GM12878 (cell line): ENCODE data around the gene LANCL1. TPM values are rescaled to one million over a fixed set of nuclear protein-coding genes. Genes with fewer than 3 reads are reported as not detected.
A peak's percentile ranks its signal among the peaks of the same experiment; 100 is the strongest.

Experiments used
- ATAC-seq: fragments of 200-7000 bp; cut with Tn5 transposase; 3 replicates; pipeline ENCODE4 v1.9.1; 2020; ENCODE audit warnings: mild to moderate bottlenecking, moderate library complexity
- BruUV-seq: library from RNA; stranded (reverse); fragments of 400-500 nt; replicated peaks from 2 replicates; lab custom pipeline; 2021; lab: Mats Ljungman, UMichigan
- CTCF ChIA-PET: fragments of 300-600 bp; sonication (Branson Sonifier 250); formaldehyde crosslinking; extraction: SDS; loops from one replicate; lab custom pipeline; 2021; ENCODE audit warnings: inconsistent platforms; lab: Yijun Ruan, JAX
- POLR2A ChIA-PET: fragments of 350-600 bp; formaldehyde crosslinking; extraction: SDS; loops from one replicate; lab custom pipeline; 2021; ENCODE audit warnings: inconsistent platforms; lab: Charles Lee
- RAD21 ChIA-PET: fragments of 300-600 bp; sonication (Branson Sonifier 250); formaldehyde crosslinking; loops from one replicate; lab custom pipeline; 2023; ENCODE audit warnings: antibody characterized with exemption; ENCODE audit not compliant: unreplicated experiment; lab: Charles Lee
- SMC1A ChIA-PET: fragments of 300-600 bp; sonication (Branson Sonifier 250); formaldehyde crosslinking; loops from one replicate; lab custom pipeline; 2023; ENCODE audit not compliant: unreplicated experiment, uncharacterized antibody; lab: Charles Lee
- DNase-seq: peaks from one replicate; pipeline ENCODE4 v3.0.0-alpha.2; 2011; ENCODE audit warnings: low read depth, low spot score
- FAIRE-seq: peaks from 3 replicates; lab custom pipeline; 2011; peaks lifted over from hg19 to GRCh38; lab: Jason Lieb, UNC
- H2AFZ ChIP-seq: 2 replicates; pipeline ENCODE4 v1.6.0; 2011; ENCODE audit warnings: low read depth, low read length, control low read depth; ENCODE audit not compliant: control insufficient read depth
- H3K27ac ChIP-seq: 2 replicates; pipeline ENCODE4 v1.5.1; 2011; ENCODE audit warnings: control low read depth; ENCODE audit not compliant: control insufficient read depth, insufficient read depth
- H3K27me3 ChIP-seq, 2 experiments: replicated peaks in 1 of 2; 2 replicates each; pipeline versions ENCODE4 v1.6.0 to v1.6.1; 2011; ENCODE audit warnings: low read length in 1 of 2; ENCODE audit not compliant: control insufficient read depth in 2 of 2, insufficient read depth in 2 of 2
- H3K36me3 ChIP-seq, 2 experiments: 2 replicates each; pipeline ENCODE4 v1.5.1; 2011; ENCODE audit warnings: low read length in 1 of 2; ENCODE audit not compliant: control insufficient read depth in 2 of 2, insufficient read depth in 2 of 2
- H3K4me1 ChIP-seq: 2 replicates; pipeline ENCODE4 v1.6.1; 2011; ENCODE audit warnings: mild to moderate bottlenecking, low read length, moderate library complexity, mixed read lengths; ENCODE audit not compliant: control insufficient read depth, insufficient read depth
- H3K4me2 ChIP-seq: 2 replicates; pipeline ENCODE4 v1.6.0; 2011; ENCODE audit warnings: control low read depth; ENCODE audit not compliant: control insufficient read depth, insufficient read depth
- H3K4me3 ChIP-seq: fragments of 200-600 bp; sonication (generic); 2 replicates; pipeline ENCODE4 v1.5.1; 2016
- H3K79me2 ChIP-seq: 2 replicates; pipeline ENCODE4 v1.6.0; 2011; ENCODE audit warnings: low read length; ENCODE audit not compliant: control insufficient read depth, insufficient read depth
- H3K9ac ChIP-seq: 2 replicates; pipeline ENCODE4 v1.8.0; 2011; ENCODE audit warnings: low read length, control low read depth, mixed read lengths; ENCODE audit not compliant: control insufficient read depth, insufficient read depth
- H3K9me3 ChIP-seq: replicated peaks from 3 replicates; pipeline ENCODE4 v1.5.1; 2011; ENCODE audit warnings: mild to moderate bottlenecking, low read length; ENCODE audit not compliant: control insufficient read depth, insufficient read depth
- H4K20me1 ChIP-seq: 2 replicates; pipeline ENCODE4 v1.6.0; 2011; ENCODE audit not compliant: control insufficient read depth, insufficient read depth
- BCL11A ChIP-seq: IDR thresholded peaks from 2 replicates; pipeline ENCODE4 v1.6.1; 2011; ENCODE audit warnings: low read depth, low read length
- BMI1 ChIP-seq: fragments of 450-650 bp; IDR thresholded peaks from 2 replicates; pipeline ENCODE4 v1.6.1; 2016; ENCODE audit warnings: mild to moderate bottlenecking, moderate library complexity, borderline replicate concordance
- HDAC6 ChIP-seq: fragments of 200-600 bp; sonication (generic); IDR thresholded peaks from one replicate; pipeline ENCODE4 v1.8.0; 2017; ENCODE audit warnings: antibody characterized with exemption; ENCODE audit not compliant: unreplicated experiment
- MTA2 ChIP-seq: fragments of 450-650 bp; IDR thresholded peaks from 2 replicates; pipeline ENCODE4 v1.6.1; 2016; ENCODE audit warnings: low read depth, mild to moderate bottlenecking, moderate library complexity
- NBN ChIP-seq: fragments of 450-650 bp; IDR thresholded peaks from 2 replicates; pipeline ENCODE4 v1.6.1; 2016
- PKNOX1 ChIP-seq: fragments of 450-650 bp; IDR thresholded peaks from 2 replicates; pipeline ENCODE4 v1.6.1; 2016; ENCODE audit warnings: mild to moderate bottlenecking
- RFX5 ChIP-seq: IDR thresholded peaks from 2 replicates; pipeline ENCODE4 v1.6.1; 2011; ENCODE audit warnings: low read depth, low read length, improper control_type of control experiment
- ZZZ3 ChIP-seq: IDR thresholded peaks from 2 replicates; pipeline ENCODE4 v1.6.1; 2011; ENCODE audit warnings: low read depth; ENCODE audit not compliant: control insufficient read depth, insufficient read length
- WGBS: methylation state at CpG from one replicate; pipeline ENCODE4 v1.1.6; 2016; ENCODE audit warnings: low lambda C conversion rate; ENCODE audit not compliant: insufficient replicate concordance, insufficient coverage; ENCODE audit errors: missing lambda C conversion rate; 5-methylcytosine and 5-hydroxymethylcytosine counted together
- in situ Hi-C: fragments of 300-500 bp; cut with MboI; formaldehyde crosslinking; loops from 9 replicates; pipeline ENCODE4 v1.14.3; 2018; ENCODE audit warnings: mixed read lengths
- intact Hi-C: fragments of 100-400 bp; cut with micrococcal nuclease; formaldehyde crosslinking; loops from one replicate; pipeline ENCODE4 v1.14.2; 2022; ENCODE audit not compliant: unreplicated experiment
- polyA plus RNA-seq, 11 experiments: library from polyadenylated mRNA; depleted of rRNA in 4 of 11; unstranded in 6 of 11; stranded (reverse) in 5 of 11; fragments of >200 nt; fragmentation: Nextera tagmentation in 4 of 11; fragmentation: Illumina TruSeq in 1 of 11; extraction: Ambion mirVana in 4 of 11; extraction: Trizol in 1 of 11; gene quantifications; 1 replicate in 1 of 11; 2 replicates in 10 of 11; pipeline versions ENCODE4 v1.2.1 to v1.2.3, GENCODE V29; 2011 to 2016; ENCODE audit warnings: inconsistent platforms in 2 of 11, missing spikeins in 2 of 11, low read depth in 1 of 11
- total RNA-seq, 4 experiments: library from RNA; depleted of rRNA in 3 of 4; stranded (reverse); fragments of >200 nt in 3 of 4; fragmentation: Illumina TruSeq in 1 of 4; extraction: Trizol in 1 of 4; gene quantifications; 2 replicates each; pipeline versions ENCODE4 v1.2.1 to v1.2.3, GENCODE V29; 2013 to 2021
- TF ChIP-seq, protein P1 (sequence below): IDR thresholded peaks from 2 replicates; pipeline ENCODE4 v1.6.1; 2012; ENCODE audit warnings: improper control_type of control experiment, low read depth, low read length; ENCODE audit not compliant: insufficient replicate concordance

The LANCL1 gene
- total and polyA plus RNA-seq, 10 of the 15 experiments (the other 5 are each of a cell fraction or from before 2014, with no cell fraction given) = 13.6 to 79.1 (median 26.9) TPM

- FAIRE-seq (no peak), ATAC-seq (no peak), DNase-seq (no peak)
- Histone ChIP-seq H3K9me3 (no peaks in the 10 kb centered on the region), H3K4me3 (no peak overlapping the region), H3K27ac (no peak overlapping the region), H3K4me1 (no peaks in the 10 kb centered on the region), H3K9ac (no peak overlapping the region), H3K36me3 (peaks cover 0 to 8% of the 10 kb centered on the region in 2 experiments; a peak in 2 of 4 replicates), H3K27me3 (no peaks in the 10 kb centered on the region), H3K79me2 (peaks cover 3% of the 10 kb centered on the region), H4K20me1 (no peaks in the 10 kb centered on the region), H3K4me2 (no peak overlapping the region), H2AFZ (no peak overlapping the region)
- POLR2A ChIA-PET = interaction anchor here (0.6 to 4.4 kb wide), 3 partner anchors 13 to 442 kb away, joined by 3 to 34 read pairs (median 3); no protein-coding TSS in a partner anchor
- RAD21 ChIA-PET = interaction anchor here (1.9 kb wide), 1 partner anchor 13 kb away, joined by 4 read pairs; no protein-coding TSS in a partner anchor
- SMC1A ChIA-PET = interaction anchor here (1.1 to 3.1 kb wide), 3 partner anchors 9 to 20 kb away, joined by 4 to 30 read pairs (median 4); no protein-coding TSS in a partner anchor
- BruUV-seq = no TSS peak
- in situ Hi-C loops (no loop called here), intact Hi-C loops (loop anchor here (10.0 kb wide), 1 partner anchor 470 kb away; the partner anchor contains the start of gene RPE)
- CTCF ChIA-PET = interaction anchor here (0.7 kb wide), 1 partner anchor 31 kb away, joined by 3 read pairs; no protein-coding TSS in a partner anchor
- WGBS = 100% methylated on average over 1 of the region's 1 CpG
- TF ChIP-seq ZZZ3 (no peak), NBN (no peak), PKNOX1 (no peak), HDAC6 (no peak)
These were observed 1.8 kb downstream of the LANCL1 start for GRCh38 chr2:210474776-210475175.

DNA sequence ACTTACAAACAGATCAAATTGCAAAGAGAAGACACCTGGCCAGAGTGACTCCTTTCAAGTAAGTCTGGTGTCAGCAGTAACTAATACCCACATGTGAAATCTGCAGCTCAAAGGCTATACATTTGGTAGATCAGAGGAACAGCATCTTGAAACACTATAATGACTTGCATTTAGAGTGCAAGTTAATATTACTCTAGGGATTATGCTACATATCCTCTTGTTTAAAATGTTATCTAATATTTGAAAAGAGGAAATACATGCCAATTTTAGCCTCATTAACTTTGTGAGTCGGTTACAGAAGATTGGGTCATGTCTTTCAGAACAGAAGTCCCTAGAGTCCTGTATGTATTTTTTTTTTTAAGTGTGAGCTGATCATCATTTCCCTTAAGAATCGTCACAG, 15.2 kb downstream of the LANCL1 start:
- WGBS = 4% methylated on average over 2 of the region's 2 CpGs
- no peak for FAIRE-seq
- no peaks in the 10 kb centered on the region for H3K27me3 ChIP-seq
- no peaks in the 10 kb centered on the region for H4K20me1 ChIP-seq
- no TSS peak for BruUV-seq
- no peak overlapping the region for H2AFZ ChIP-seq
- RAD21 ChIA-PET = interaction anchor here (0.7 to 3.1 kb wide), 7 partner anchors 13 to 42 kb away, joined by 3 to 11 read pairs (median 7); partner anchors contain the start of gene LANCL1
- peaks cover 0 to 11% of the 10 kb centered on the region in 2 experiments; a peak in 1 of 4 replicates for H3K36me3 ChIP-seq
- in situ Hi-C loops = no loop called here
- SMC1A ChIA-PET = interaction anchor here (1.1 to 4.6 kb wide), 8 partner anchors 8 to 60 kb away, joined by 3 to 44 read pairs (median 10); partner anchors contain the start of gene LANCL1
- no peaks in the 10 kb centered on the region for H3K79me2 ChIP-seq
- DNase-seq = peak; percentile 45
- CTCF ChIA-PET = interaction anchor here (0.6 to 4.7 kb wide), 13 partner anchors 9 to 669 kb away, joined by 3 to 42 read pairs (median 5); no protein-coding TSS in a partner anchor
- no peak overlapping the region for H3K4me3 ChIP-seq
- peak overlapping the region; percentile 28; the same call in 1 of the 2 replicates for H3K27ac ChIP-seq
- peaks cover 14% of the 10 kb centered on the region for H3K4me1 ChIP-seq
- intact Hi-C loops = no loop called here
- H3K4me2 ChIP-seq = no peak overlapping the region
- no peaks in the 10 kb centered on the region for H3K9me3 ChIP-seq
- no peak overlapping the region for H3K9ac ChIP-seq
- ATAC-seq = peak; percentile 87
- POLR2A ChIA-PET = interaction anchor here (4.3 kb wide), 1 partner anchor 14 kb away, joined by 34 read pairs; the partner anchor contains the start of gene LANCL1
- TF ChIP-seq RFX5 (no peak; the same call in 1 of the 2 replicates), BMI1 (peak; percentile 38; the same call in 1 of the 2 replicates), MTA2 (peak; percentile 98), BCL11A (peak; percentile 29; the same call in 1 of the 2 replicates)
- TF ChIP-seq, protein P1, sequence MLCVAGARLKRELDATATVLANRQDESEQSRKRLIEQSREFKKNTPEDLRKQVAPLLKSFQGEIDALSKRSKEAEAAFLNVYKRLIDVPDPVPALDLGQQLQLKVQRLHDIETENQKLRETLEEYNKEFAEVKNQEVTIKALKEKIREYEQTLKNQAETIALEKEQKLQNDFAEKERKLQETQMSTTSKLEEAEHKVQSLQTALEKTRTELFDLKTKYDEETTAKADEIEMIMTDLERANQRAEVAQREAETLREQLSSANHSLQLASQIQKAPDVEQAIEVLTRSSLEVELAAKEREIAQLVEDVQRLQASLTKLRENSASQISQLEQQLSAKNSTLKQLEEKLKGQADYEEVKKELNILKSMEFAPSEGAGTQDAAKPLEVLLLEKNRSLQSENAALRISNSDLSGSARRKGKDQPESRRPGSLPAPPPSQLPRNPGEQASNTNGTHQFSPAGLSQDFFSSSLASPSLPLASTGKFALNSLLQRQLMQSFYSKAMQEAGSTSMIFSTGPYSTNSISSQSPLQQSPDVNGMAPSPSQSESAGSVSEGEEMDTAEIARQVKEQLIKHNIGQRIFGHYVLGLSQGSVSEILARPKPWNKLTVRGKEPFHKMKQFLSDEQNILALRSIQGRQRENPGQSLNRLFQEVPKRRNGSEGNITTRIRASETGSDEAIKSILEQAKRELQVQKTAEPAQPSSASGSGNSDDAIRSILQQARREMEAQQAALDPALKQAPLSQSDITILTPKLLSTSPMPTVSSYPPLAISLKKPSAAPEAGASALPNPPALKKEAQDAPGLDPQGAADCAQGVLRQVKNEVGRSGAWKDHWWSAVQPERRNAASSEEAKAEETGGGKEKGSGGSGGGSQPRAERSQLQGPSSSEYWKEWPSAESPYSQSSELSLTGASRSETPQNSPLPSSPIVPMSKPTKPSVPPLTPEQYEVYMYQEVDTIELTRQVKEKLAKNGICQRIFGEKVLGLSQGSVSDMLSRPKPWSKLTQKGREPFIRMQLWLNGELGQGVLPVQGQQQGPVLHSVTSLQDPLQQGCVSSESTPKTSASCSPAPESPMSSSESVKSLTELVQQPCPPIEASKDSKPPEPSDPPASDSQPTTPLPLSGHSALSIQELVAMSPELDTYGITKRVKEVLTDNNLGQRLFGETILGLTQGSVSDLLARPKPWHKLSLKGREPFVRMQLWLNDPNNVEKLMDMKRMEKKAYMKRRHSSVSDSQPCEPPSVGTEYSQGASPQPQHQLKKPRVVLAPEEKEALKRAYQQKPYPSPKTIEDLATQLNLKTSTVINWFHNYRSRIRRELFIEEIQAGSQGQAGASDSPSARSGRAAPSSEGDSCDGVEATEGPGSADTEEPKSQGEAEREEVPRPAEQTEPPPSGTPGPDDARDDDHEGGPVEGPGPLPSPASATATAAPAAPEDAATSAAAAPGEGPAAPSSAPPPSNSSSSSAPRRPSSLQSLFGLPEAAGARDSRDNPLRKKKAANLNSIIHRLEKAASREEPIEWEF = peak; percentile 44
